A673 (cell line): Measurements from ENCODE around the gene TMEM72. TPM values are rescaled to one million over a fixed set of nuclear protein-coding genes. Genes with fewer than 3 reads are reported as not detected.

ENCODE experiments used
- BruUV-seq: library from RNA; stranded (reverse); fragments of 400-500 nt; replicated peaks from 2 replicates; lab custom pipeline; 2021; lab: Mats Ljungman, UMichigan
- CTCF ChIA-PET: fragments of 300-600 bp; sonication (Branson Sonifier 250); formaldehyde crosslinking; loops from one replicate; lab custom pipeline; 2022; ENCODE audit warnings: antibody characterized with exemption; lab: Charles Lee
- POLR2A ChIA-PET: fragments of 300-600 bp; sonication (Branson Sonifier 250); formaldehyde crosslinking; loops from one replicate; lab custom pipeline; 2022; ENCODE audit warnings: antibody characterized with exemption; ENCODE audit not compliant: low non-redundant PET; lab: Charles Lee
- DNase-seq: peaks from one replicate; pipeline ENCODE4 v3.0.0-alpha.2; 2015; ENCODE audit warnings: low spot score
- H3K27ac ChIP-seq: fragments of 200-600 bp; sonication (generic); 2 replicates; pipeline ENCODE4 v1.5.1; 2016; ENCODE audit warnings: mixed run types, low read depth, mild to moderate bottlenecking, mixed read lengths, antibody characterized with exemption, low read length; ENCODE audit not compliant: poor library complexity, severe bottlenecking
- H3K27me3 ChIP-seq: fragments of 200-600 bp; sonication (generic); replicated peaks from 2 replicates; pipeline ENCODE4 v1.6.1; 2017; ENCODE audit warnings: mixed run types, low read depth, mild to moderate bottlenecking, mixed read lengths, antibody characterized with exemption, low read length; ENCODE audit not compliant: insufficient read depth, poor library complexity
- H3K36me3 ChIP-seq: fragments of 200-600 bp; sonication (generic); 2 replicates; pipeline ENCODE4 v1.6.1; 2016; ENCODE audit warnings: mixed run types, mild to moderate bottlenecking, mixed read lengths, antibody characterized with exemption, low read length; ENCODE audit not compliant: insufficient read depth, poor library complexity, severe bottlenecking
- H3K4me1 ChIP-seq: fragments of 200-600 bp; sonication (generic); 2 replicates; pipeline ENCODE4 v1.6.1; 2017; ENCODE audit warnings: mixed run types, mild to moderate bottlenecking, mixed read lengths, antibody characterized with exemption, low read length; ENCODE audit not compliant: insufficient read depth, poor library complexity, severe bottlenecking
- H3K4me3 ChIP-seq: fragments of 200-600 bp; sonication (generic); 2 replicates; pipeline ENCODE4 v1.5.1; 2016; ENCODE audit warnings: low read depth, mixed run types, mild to moderate bottlenecking, mixed read lengths, low read length; ENCODE audit not compliant: poor library complexity, severe bottlenecking
- H3K9me3 ChIP-seq: fragments of 200-600 bp; sonication (generic); 2 replicates; pipeline ENCODE4 v1.6.1; 2016; ENCODE audit warnings: mixed run types, low read depth, mild to moderate bottlenecking, mixed read lengths, antibody characterized with exemption, low read length; ENCODE audit not compliant: poor library complexity, severe bottlenecking
- CTCF ChIP-seq: fragments of 300-800, 200-600 bp; sonication (generic); conservative IDR thresholded peaks from 2 replicates; pipeline ENCODE4 v1.5.1; 2017; ENCODE audit warnings: low read depth, mild to moderate bottlenecking, antibody characterized with exemption, low read length, moderate library complexity, mixed read lengths
- EZH2 ChIP-seq: fragments of 200-600 bp; sonication (generic); IDR thresholded peaks from 2 replicates; pipeline ENCODE4 v1.6.1; 2017; ENCODE audit warnings: borderline replicate concordance, low read depth, mild to moderate bottlenecking, mixed read lengths, antibody characterized with exemption, low read length; ENCODE audit not compliant: poor library complexity, severe bottlenecking
- intact Hi-C: fragments of 100-400 bp; cut with micrococcal nuclease; formaldehyde crosslinking; loops from one replicate; pipeline ENCODE4 v1.10.0; 2022; ENCODE audit not compliant: unreplicated experiment
- total RNA-seq: library from RNA; stranded (reverse); gene quantifications from 2 replicates; pipeline ENCODE4 v1.2.3, GENCODE V29; 2021

Gene TMEM72
- total RNA-seq, 1 experiment from 2014 or later, result 0.80 TPM

- intact Hi-C loops, result no loop called here
- Histone ChIP-seq H3K36me3 (no peaks in the 10 kb centered on the region), H3K9me3 (no peaks in the 10 kb centered on the region), H3K27ac (no peak overlapping the region), H3K4me1 (peaks cover 13% of the 10 kb centered on the region), H3K27me3 (no peaks in the 10 kb centered on the region), H3K4me3 (no peak overlapping the region)
- CTCF ChIA-PET, result no interaction called here
- POLR2A ChIA-PET, result no interaction called here
- DNase-seq, result no peak
- TF ChIP-seq CTCF (0 out of 2 replicates have a peak, but pooled peaks have one; percentile 13), EZH2 (no peak)
- BruUV-seq, result no TSS peak
These were observed 52.0 kb downstream of the TMEM72 start for GRCh38 chr10:44962870-44963738.

GRCh38 chr10:44963772-44964633 lies 52.9 kb downstream of the TMEM72 start:
- BruUV-seq, result no TSS peak
- no peak overlapping the region for H3K4me3 ChIP-seq
- TF ChIP-seq EZH2 (no peak), CTCF (no peak)
- no peak overlapping the region for H3K27ac ChIP-seq
- no peak for DNase-seq
- no peaks in the 10 kb centered on the region for H3K27me3 ChIP-seq
- peaks cover 7% of the 10 kb centered on the region for H3K4me1 ChIP-seq
- H3K9me3 ChIP-seq, result no peaks in the 10 kb centered on the region
- POLR2A ChIA-PET, result no interaction called here
- CTCF ChIA-PET, result interaction anchor here (1.0 kb wide), 1 partner anchor 10 kb away, joined by 3 read pairs; no protein-coding TSS in a partner anchor
- H3K36me3 ChIP-seq, result no peaks in the 10 kb centered on the region
- intact Hi-C loops, result no loop called here

- BruUV-seq, result no TSS peak
- no peak overlapping the region for H3K4me3 ChIP-seq
- no peaks in the 10 kb centered on the region for H3K36me3 ChIP-seq
- peaks cover 2% of the 10 kb centered on the region for H3K4me1 ChIP-seq
- H3K27ac ChIP-seq, result no peak overlapping the region
- ChIA-PET CTCF (no interaction called here), POLR2A (no interaction called here)
- TF ChIP-seq CTCF (no peak), EZH2 (no peak)
- H3K27me3 ChIP-seq, result no peaks in the 10 kb centered on the region
- intact Hi-C loops, result no loop called here
- no peaks in the 10 kb centered on the region for H3K9me3 ChIP-seq
- no peak for DNase-seq
These were observed 54.0 kb downstream of the TMEM72 start for GRCh38 chr10:44965104-44965503.
